K562 (cell line): ENCODE data around the gene ZNF837. TPM values are rescaled to one million over a fixed set of nuclear protein-coding genes. Genes with fewer than 3 reads are reported as not detected.

Experiments used
- FOXA3 ChIP-seq, 2 experiments: fragments of 450-650 bp in 1 of 2; sonication (generic) in 1 of 2; formaldehyde crosslinking; IDR thresholded peaks in 1 of 2; conservative IDR thresholded peaks in 1 of 2; 2 replicates each; pipeline versions ENCODE4 v1.4.0 to v1.8.0; 2020 to 2022; ENCODE audit warnings: mild to moderate bottlenecking in 2 of 2, missing genetic modification reagents in 1 of 2
- NFIC ChIP-seq: fragments of 450-650 bp; IDR thresholded peaks from 2 replicates; pipeline ENCODE4 v1.6.1; 2017; ENCODE audit warnings: mild to moderate bottlenecking, inconsistent platforms
- RFX5 ChIP-seq: IDR thresholded peaks from 2 replicates; pipeline ENCODE4 v1.6.1; 2011; ENCODE audit warnings: low read depth, mild to moderate bottlenecking, improper control_type of control experiment, low read length
- TCF7 ChIP-seq: sonication (generic); IDR thresholded peaks from 2 replicates; pipeline ENCODE4 v1.6.1; 2016; ENCODE audit warnings: antibody characterized with exemption, borderline replicate concordance
- TEAD1 ChIP-seq, 2 experiments: fragments of 450-650 bp in 1 of 2; sonication (generic) in 1 of 2; formaldehyde crosslinking; IDR thresholded peaks; 2 replicates each; pipeline versions ENCODE4 v1.4.0 to v1.8.0; 2020 to 2022; ENCODE audit warnings: mild to moderate bottlenecking in 2 of 2, missing genetic modification reagents in 1 of 2
- ZBTB40 ChIP-seq, 2 experiments: fragments of 450-650 bp in 1 of 2; sonication (generic) in 1 of 2; formaldehyde crosslinking in 1 of 2; IDR thresholded peaks; 2 replicates each; pipeline versions ENCODE4 v1.7.1 to v1.9.0; 2016 to 2022; ENCODE audit warnings: inconsistent platforms in 1 of 2, mild to moderate bottlenecking in 1 of 2, missing genetic modification reagents in 1 of 2
- ZBTB49 ChIP-seq: sonication (generic); formaldehyde crosslinking; IDR thresholded peaks from 2 replicates; pipeline ENCODE4 v1.8.0; 2022; ENCODE audit warnings: missing genetic modification reagents, mild to moderate bottlenecking, borderline replicate concordance
- ZNF589 ChIP-seq: fragments of 200-800 bp; sonication (Bioruptor generic); IDR thresholded peaks from 2 replicates; pipeline ENCODE4 v1.6.1; 2016; ENCODE audit warnings: low read depth, missing genetic modification characterization, missing compliant biosample characterization
- ZNF764 ChIP-seq: fragments of 250-450 bp; sonication (Bioruptor Pico); IDR thresholded peaks from 2 replicates; pipeline ENCODE4 v1.4.0; 2020; ENCODE audit warnings: low read depth, mild to moderate bottlenecking, moderate library complexity
- polyA plus RNA-seq, 8 experiments: library from polyadenylated mRNA; depleted of rRNA in 4 of 8; stranded (reverse) in 5 of 8; unstranded in 3 of 8; fragments of >200 nt; fragmentation: Nextera tagmentation in 2 of 8; fragmentation: Illumina TruSeq in 1 of 8; extraction: Ambion mirVana in 2 of 8; extraction: Trizol in 1 of 8; gene quantifications; 2 replicates each; pipeline versions ENCODE4 v1.2.1 to v1.2.3, GENCODE V29; 2011 to 2014; ENCODE audit warnings: inconsistent platforms in 1 of 8, missing spikeins in 1 of 8
- total RNA-seq, 7 experiments: library from RNA; depleted of rRNA in 6 of 7; stranded (reverse); fragments of >200 nt in 6 of 7; fragmentation: Illumina TruSeq in 2 of 7; extraction: Trizol in 2 of 7; gene quantifications; 2 replicates each; pipeline versions ENCODE4 v1.2.1 to v1.2.3, GENCODE V29; 2011 to 2021; ENCODE audit warnings: low replicate concordance in 1 of 7
- TF ChIP-seq, protein P1 (sequence below): IDR thresholded peaks from 2 replicates; pipeline ENCODE4 v1.6.1; 2014; ENCODE audit warnings: antibody characterized with exemption

The ZNF837 gene
- total and polyA plus RNA-seq, 9 of the 15 experiments (the other 6 are each of a cell fraction or from before 2014, with no cell fraction given), result 0.11 to 2.1 (median 0.57) TPM; not detected in 4

DNA sequence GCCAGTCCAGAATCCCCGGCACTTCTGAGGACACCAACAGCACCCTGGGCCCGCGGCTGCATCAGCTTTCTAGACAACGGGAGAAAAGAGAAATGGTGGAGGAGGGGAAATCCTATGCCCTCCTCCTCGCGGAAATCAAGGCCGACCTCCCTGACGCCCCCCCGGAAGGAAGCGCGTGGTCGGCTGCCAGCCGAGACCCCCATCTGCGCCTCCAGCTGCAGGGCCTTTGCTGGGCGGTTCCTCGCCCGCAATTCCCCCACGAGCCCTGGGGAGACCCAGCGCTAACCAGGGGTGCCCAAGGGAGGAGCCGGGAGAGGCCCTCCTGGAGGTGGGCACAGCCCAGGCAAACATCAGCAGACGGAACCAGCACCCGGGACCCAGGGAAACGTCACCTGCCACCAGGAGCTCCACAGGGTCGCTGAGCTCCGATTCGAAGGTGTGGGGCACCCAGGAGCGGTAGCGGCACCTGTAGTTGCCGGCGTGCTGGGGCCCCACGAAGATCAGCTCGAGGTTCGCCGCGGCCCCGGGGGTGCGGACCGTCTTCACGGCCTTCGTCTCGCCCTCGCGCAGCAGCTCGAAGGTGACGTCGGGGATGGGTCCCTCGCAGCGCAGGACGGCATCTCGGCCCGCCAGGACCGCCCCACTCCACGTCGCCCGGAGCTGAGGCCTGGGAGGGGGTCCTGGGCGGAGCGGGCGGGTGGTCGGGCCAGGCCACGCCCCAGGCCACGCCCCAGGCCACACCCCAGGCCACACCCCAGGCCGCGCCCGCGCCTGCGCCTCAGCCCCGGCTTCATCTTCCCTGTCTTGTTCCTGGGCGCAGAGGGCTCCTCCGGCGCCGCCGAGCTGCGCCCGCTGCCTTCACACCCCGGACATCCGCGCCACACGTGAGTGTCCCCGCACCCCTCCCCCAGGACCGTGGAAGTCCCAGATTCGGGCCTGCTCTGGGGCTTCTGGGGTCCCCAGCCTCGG lies 33.6 kb downstream of the ZNF837 start (continued):
- TF ChIP-seq FOXA3 (CRISPR knock-in tag; conservative IDR thresholded peaks at IDR 0.05 in 1 of 2, IDR thresholded peaks at IDR 0.05 in 1 of 2), result no peak
- no peak for TF ChIP-seq ZNF764 (CRISPR knock-in tag)
- TF ChIP-seq RFX5, result no peak
- TF ChIP-seq, protein P1, sequence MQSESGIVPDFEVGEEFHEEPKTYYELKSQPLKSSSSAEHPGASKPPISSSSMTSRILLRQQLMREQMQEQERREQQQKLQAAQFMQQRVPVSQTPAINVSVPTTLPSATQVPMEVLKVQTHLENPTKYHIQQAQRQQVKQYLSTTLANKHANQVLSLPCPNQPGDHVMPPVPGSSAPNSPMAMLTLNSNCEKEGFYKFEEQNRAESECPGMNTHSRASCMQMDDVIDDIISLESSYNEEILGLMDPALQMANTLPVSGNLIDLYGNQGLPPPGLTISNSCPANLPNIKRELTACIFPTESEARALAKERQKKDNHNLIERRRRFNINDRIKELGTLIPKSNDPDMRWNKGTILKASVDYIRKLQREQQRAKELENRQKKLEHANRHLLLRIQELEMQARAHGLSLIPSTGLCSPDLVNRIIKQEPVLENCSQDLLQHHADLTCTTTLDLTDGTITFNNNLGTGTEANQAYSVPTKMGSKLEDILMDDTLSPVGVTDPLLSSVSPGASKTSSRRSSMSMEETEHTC, result no peak
- no peak for TF ChIP-seq TCF7
- TF ChIP-seq ZBTB49, result no peak
- peak; percentile 72 for TF ChIP-seq NFIC
- TF ChIP-seq ZBTB40 (IDR thresholded peaks at IDR 0.05), result peak; percentile 24; the same call in 1 of the 2 replicates
- TF ChIP-seq ZBTB40 (CRISPR knock-in tag; IDR thresholded peaks at IDR 0.05), result no peak
- no peak for TF ChIP-seq ZNF589 (CRISPR knock-in tag)
- TF ChIP-seq TEAD1 (CRISPR knock-in tag; IDR thresholded peaks at IDR 0.05), result 0 out of 4 replicates have a peak, but pooled peaks of 1 of the 2 experiments have one; percentile 58
